DOHH2 (cell line): ENCODE data around the gene PARP1.

Experiments
- H3F3A ChIP-seq: fragments of 200-600 bp; sonication (generic), shearing (Covaris generic); 2 replicates; pipeline ENCODE4 v1.6.0; 2016; ENCODE audit warnings: antibody characterized with exemption, mild to moderate bottlenecking; ENCODE audit not compliant: control insufficient read depth, insufficient read depth
- H3K27ac ChIP-seq: fragments of 200-600 bp; sonication (generic); 2 replicates; pipeline ENCODE4 v1.5.1; 2014; ENCODE audit warnings: low read depth, mild to moderate bottlenecking, low read length, moderate library complexity
- H3K27me3 ChIP-seq: fragments of 200-600 bp; sonication (generic); 2 replicates; pipeline ENCODE4 v1.6.1; 2014; ENCODE audit warnings: mild to moderate bottlenecking, low read length, mixed read lengths; ENCODE audit not compliant: control insufficient read depth
- H3K36me3 ChIP-seq: fragments of 200-600 bp; sonication (generic); 2 replicates; pipeline ENCODE4 v1.6.1; 2014; ENCODE audit warnings: mild to moderate bottlenecking, low read length, moderate library complexity, mixed read lengths; ENCODE audit not compliant: control insufficient read depth
- H3K4me1 ChIP-seq: fragments of 200-600 bp; sonication (generic); 2 replicates; pipeline ENCODE4 v1.6.1; 2014; ENCODE audit warnings: mild to moderate bottlenecking, low read length, mixed read lengths; ENCODE audit not compliant: control insufficient read depth
- H3K4me2 ChIP-seq: fragments of 200-600 bp; sonication (generic); 2 replicates; pipeline ENCODE4 v1.6.0; 2014; ENCODE audit warnings: mild to moderate bottlenecking, low read length, moderate library complexity
- H3K4me3 ChIP-seq: fragments of 200-600 bp; sonication (generic); 2 replicates; pipeline ENCODE4 v1.5.1; 2014; ENCODE audit warnings: mild to moderate bottlenecking, low read length, mixed read lengths
- H3K79me2 ChIP-seq: fragments of 200-600 bp; sonication (generic); 2 replicates; pipeline ENCODE4 v1.6.1; 2014; ENCODE audit warnings: mild to moderate bottlenecking, low read length, mixed read lengths; ENCODE audit not compliant: control insufficient read depth
- H3K9me2 ChIP-seq: fragments of 200-600 bp; sonication (generic); replicated peaks from 2 replicates; pipeline ENCODE4 v1.6.1; 2014; ENCODE audit warnings: mild to moderate bottlenecking, low read length, mixed read lengths; ENCODE audit not compliant: control insufficient read depth
- H3K9me3 ChIP-seq: fragments of 200-600 bp; sonication (generic); 2 replicates; pipeline ENCODE4 v1.6.1; 2014; ENCODE audit warnings: antibody characterized with exemption, low read length, mixed read lengths; ENCODE audit not compliant: control insufficient read depth, insufficient read depth
- H4K20me1 ChIP-seq: fragments of 200-600 bp; sonication (generic); 2 replicates; pipeline ENCODE4 v1.6.0; 2014; ENCODE audit warnings: low read depth, mild to moderate bottlenecking, antibody characterized with exemption, low read length, moderate library complexity; ENCODE audit not compliant: control insufficient read depth, insufficient read depth
- CTCF ChIP-seq: fragments of 200-600 bp; sonication (generic); IDR thresholded peaks from one replicate; pipeline ENCODE4 v1.5.1; 2014; ENCODE audit warnings: antibody characterized with exemption, mild to moderate bottlenecking, low read depth, low read length; ENCODE audit not compliant: poor library complexity, severe bottlenecking
- EZH2phosphoT487 ChIP-seq: fragments of 200-600 bp; sonication (generic); IDR thresholded peaks from 2 replicates; pipeline ENCODE4 v1.6.1; 2017; ENCODE audit warnings: borderline replicate concordance, mild to moderate bottlenecking, antibody characterized with exemption, low read length, moderate library complexity, mixed read lengths

Gene PARP1

GRCh38 chr1:226363801-226364513 is 43.9 kb downstream of the PARP1 start:
- Histone ChIP-seq H3K4me2 (no peak overlapping the region), H3K9me3 (no peaks in the 10 kb centered on the region), H4K20me1 (0 out of 2 replicates have a peak, but pooled peaks cover 2% of the 10 kb centered on the region), H3K4me3 (no peak overlapping the region), H3K79me2 (peaks cover 8% of the 10 kb centered on the region; the same call in 1 of the 2 replicates), H3K4me1 (peaks cover 7% of the 10 kb centered on the region), H3F3A (peaks cover 16% of the 10 kb centered on the region), H3K9me2 (no peaks in the 10 kb centered on the region), H3K36me3 (peaks cover 98% of the 10 kb centered on the region), H3K27me3 (no peaks in the 10 kb centered on the region), H3K27ac (no peak overlapping the region)
- TF ChIP-seq EZH2phosphoT487 (no peak), CTCF (no peak)

- Histone ChIP-seq H3K4me1 (peaks cover 13% of the 10 kb centered on the region), H3K9me3 (no peaks in the 10 kb centered on the region), H3K36me3 (peaks cover 98% of the 10 kb centered on the region), H3F3A (peaks cover 21% of the 10 kb centered on the region), H3K27ac (no peak overlapping the region), H3K4me3 (no peak overlapping the region), H3K9me2 (no peaks in the 10 kb centered on the region), H3K4me2 (no peak overlapping the region), H3K79me2 (no peaks in the 10 kb centered on the region), H4K20me1 (no peaks in the 10 kb centered on the region), H3K27me3 (no peaks in the 10 kb centered on the region)
- TF ChIP-seq CTCF (no peak), EZH2phosphoT487 (no peak)
Measured at GRCh38 chr1:226362891-226363447, 44.9 kb downstream of the PARP1 start.

GRCh38 chr1:226362361-226362760 is 45.5 kb downstream of the PARP1 start:
- peaks cover 98% of the 10 kb centered on the region for H3K36me3 ChIP-seq
- H3K4me2 ChIP-seq = no peak overlapping the region
- no peaks in the 10 kb centered on the region for H3K79me2 ChIP-seq
- peaks cover 24% of the 10 kb centered on the region for H3F3A ChIP-seq
- H3K9me3 ChIP-seq = no peaks in the 10 kb centered on the region
- TF ChIP-seq CTCF = no peak
- no peak for TF ChIP-seq EZH2phosphoT487
- no peak overlapping the region for H3K27ac ChIP-seq
- H3K27me3 ChIP-seq = no peaks in the 10 kb centered on the region
- no peaks in the 10 kb centered on the region for H3K9me2 ChIP-seq
- no peak overlapping the region for H3K4me3 ChIP-seq
- no peaks in the 10 kb centered on the region for H4K20me1 ChIP-seq
- H3K4me1 ChIP-seq = peaks cover 19% of the 10 kb centered on the region
